Ishikawa (cell line): ENCODE measurements around the gene ZSWIM5.

Source experiments
- CEBPB ChIP-seq: IDR thresholded peaks from 2 replicates; pipeline ENCODE4 v1.6.1; 2012
- CREB1 ChIP-seq: IDR thresholded peaks from 2 replicates; pipeline ENCODE4 v1.6.1; 2012; ENCODE audit warnings: low read depth
- EGR1 ChIP-seq: IDR thresholded peaks from 2 replicates; pipeline ENCODE4 v1.6.1; 2012
- EP300 ChIP-seq: IDR thresholded peaks from 2 replicates; pipeline ENCODE4 v1.6.1; 2012; ENCODE audit warnings: borderline replicate concordance
- FOXM1 ChIP-seq: IDR thresholded peaks from 2 replicates; pipeline ENCODE4 v1.6.1; 2012; ENCODE audit warnings: low read depth, borderline replicate concordance
- NFIC ChIP-seq: IDR thresholded peaks from 2 replicates; pipeline ENCODE4 v1.6.1; 2012
- RAD21 ChIP-seq: IDR thresholded peaks from 2 replicates; pipeline ENCODE4 v1.6.1; 2012; ENCODE audit warnings: low read depth
- TAF1 ChIP-seq: IDR thresholded peaks from 2 replicates; pipeline ENCODE4 v1.6.1; 2012; ENCODE audit warnings: low read depth, mild to moderate bottlenecking
- TCF12 ChIP-seq: IDR thresholded peaks from 2 replicates; pipeline ENCODE4 v1.6.1; 2012; ENCODE audit warnings: low read depth
- TEAD4 ChIP-seq: IDR thresholded peaks from 2 replicates; pipeline ENCODE4 v1.6.1; 2012
- YY1 ChIP-seq: IDR thresholded peaks from 2 replicates; pipeline ENCODE4 v1.6.1; 2012; ENCODE audit warnings: low read depth
- ZBTB7A ChIP-seq: IDR thresholded peaks from 2 replicates; pipeline ENCODE4 v1.6.1; 2012; ENCODE audit warnings: low read depth
- TF ChIP-seq, protein P1 (sequence below): IDR thresholded peaks from 2 replicates; pipeline ENCODE4 v1.6.1; 2012; ENCODE audit warnings: low read depth, mild to moderate bottlenecking
- TF ChIP-seq, protein P2 (sequence below): IDR thresholded peaks from 2 replicates; pipeline ENCODE4 v1.6.1; 2012
- TF ChIP-seq, protein P3 (sequence below): IDR thresholded peaks from 2 replicates; pipeline ENCODE4 v1.6.1; 2012

Gene ZSWIM5

DNA sequence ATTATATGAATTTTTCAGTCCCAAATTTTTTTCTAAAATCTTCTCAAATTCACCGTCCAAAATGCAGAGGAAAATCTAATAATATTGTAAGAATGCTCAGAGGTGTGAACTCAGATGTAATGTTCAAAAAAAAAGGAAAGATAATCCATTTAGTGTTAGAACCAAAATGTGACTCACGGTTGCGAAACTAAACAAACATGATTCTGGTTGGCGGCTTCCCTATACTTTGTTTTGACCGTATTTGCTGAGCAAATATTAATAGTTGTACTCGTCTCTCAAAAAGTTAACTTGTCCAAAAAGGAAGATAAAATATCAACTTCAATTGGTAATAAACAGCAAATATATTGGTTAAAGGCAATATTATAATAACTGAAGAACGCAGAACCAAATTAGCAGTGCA is 34.4 kb downstream of the ZSWIM5 start:
- TF ChIP-seq, protein P1, sequence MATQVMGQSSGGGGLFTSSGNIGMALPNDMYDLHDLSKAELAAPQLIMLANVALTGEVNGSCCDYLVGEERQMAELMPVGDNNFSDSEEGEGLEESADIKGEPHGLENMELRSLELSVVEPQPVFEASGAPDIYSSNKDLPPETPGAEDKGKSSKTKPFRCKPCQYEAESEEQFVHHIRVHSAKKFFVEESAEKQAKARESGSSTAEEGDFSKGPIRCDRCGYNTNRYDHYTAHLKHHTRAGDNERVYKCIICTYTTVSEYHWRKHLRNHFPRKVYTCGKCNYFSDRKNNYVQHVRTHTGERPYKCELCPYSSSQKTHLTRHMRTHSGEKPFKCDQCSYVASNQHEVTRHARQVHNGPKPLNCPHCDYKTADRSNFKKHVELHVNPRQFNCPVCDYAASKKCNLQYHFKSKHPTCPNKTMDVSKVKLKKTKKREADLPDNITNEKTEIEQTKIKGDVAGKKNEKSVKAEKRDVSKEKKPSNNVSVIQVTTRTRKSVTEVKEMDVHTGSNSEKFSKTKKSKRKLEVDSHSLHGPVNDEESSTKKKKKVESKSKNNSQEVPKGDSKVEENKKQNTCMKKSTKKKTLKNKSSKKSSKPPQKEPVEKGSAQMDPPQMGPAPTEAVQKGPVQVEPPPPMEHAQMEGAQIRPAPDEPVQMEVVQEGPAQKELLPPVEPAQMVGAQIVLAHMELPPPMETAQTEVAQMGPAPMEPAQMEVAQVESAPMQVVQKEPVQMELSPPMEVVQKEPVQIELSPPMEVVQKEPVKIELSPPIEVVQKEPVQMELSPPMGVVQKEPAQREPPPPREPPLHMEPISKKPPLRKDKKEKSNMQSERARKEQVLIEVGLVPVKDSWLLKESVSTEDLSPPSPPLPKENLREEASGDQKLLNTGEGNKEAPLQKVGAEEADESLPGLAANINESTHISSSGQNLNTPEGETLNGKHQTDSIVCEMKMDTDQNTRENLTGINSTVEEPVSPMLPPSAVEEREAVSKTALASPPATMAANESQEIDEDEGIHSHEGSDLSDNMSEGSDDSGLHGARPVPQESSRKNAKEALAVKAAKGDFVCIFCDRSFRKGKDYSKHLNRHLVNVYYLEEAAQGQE = no peak
- TF ChIP-seq, protein P2, sequence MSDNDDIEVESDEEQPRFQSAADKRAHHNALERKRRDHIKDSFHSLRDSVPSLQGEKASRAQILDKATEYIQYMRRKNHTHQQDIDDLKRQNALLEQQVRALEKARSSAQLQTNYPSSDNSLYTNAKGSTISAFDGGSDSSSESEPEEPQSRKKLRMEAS = no peak
- TF ChIP-seq CEBPB (peak; percentile 55), NFIC (no peak), RAD21 (no peak), YY1 (no peak), TCF12 (no peak)

DNA sequence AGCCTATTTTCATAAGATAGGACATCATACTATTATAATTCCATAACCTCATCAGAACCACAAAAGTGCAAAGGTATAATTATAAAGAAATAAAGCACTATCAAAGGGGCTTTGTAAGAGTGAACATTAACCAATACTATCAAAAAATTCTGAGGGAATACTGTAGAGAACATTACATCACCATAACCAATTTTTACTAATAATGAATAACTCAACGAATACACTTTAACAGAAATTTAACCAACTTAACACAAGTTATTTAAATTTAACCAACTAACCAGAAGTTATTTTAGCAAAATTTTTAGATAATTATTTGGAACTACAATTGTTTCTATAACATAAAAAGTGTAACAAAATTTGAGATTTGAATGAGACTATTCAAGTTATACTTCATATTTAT is 34.8 kb downstream of the ZSWIM5 start:
- TF ChIP-seq TCF12 (no peak), CEBPB (no peak), CREB1 (no peak), EGR1 (no peak), TAF1 (no peak), RAD21 (no peak), YY1 (no peak), EP300 (no peak), FOXM1 (no peak), NFIC (no peak), ZBTB7A (no peak), TEAD4 (no peak)
- TF ChIP-seq, protein P3, sequence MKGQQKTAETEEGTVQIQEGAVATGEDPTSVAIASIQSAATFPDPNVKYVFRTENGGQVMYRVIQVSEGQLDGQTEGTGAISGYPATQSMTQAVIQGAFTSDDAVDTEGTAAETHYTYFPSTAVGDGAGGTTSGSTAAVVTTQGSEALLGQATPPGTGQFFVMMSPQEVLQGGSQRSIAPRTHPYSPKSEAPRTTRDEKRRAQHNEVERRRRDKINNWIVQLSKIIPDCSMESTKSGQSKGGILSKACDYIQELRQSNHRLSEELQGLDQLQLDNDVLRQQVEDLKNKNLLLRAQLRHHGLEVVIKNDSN = no peak
- TF ChIP-seq, protein P2 = no peak
- TF ChIP-seq, protein P1 = no peak

DNA sequence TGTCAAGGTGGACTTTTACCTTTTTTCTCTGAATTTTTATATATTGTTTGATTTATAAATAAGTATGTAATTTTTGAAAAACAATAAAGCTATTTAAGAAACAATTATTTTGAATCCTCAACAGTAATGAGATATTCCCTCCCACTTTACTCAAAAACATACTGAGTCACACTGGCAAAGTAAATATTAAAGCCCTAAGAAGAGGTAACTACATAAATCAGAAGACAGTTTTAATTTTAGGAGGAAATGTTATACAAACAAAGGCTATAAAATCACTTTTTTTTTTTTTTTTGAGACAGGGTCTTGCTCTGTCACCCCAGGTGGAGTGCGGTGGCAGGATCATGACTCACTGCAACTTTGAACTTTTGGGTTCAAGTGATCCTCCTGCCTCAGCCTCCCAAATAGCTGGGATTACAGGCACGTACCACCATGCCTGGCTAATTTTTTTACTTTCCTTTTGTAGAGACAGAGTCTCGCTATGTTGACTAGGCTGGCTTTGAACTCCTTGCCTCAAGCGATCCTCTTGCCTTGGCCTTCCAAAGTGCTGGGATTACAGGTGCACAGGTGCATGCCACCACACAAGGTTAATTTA is 36.2 kb downstream of the ZSWIM5 start:
- TF ChIP-seq RAD21 (no peak), CREB1 (no peak), CEBPB (no peak), NFIC (no peak), YY1 (no peak), EP300 (no peak), FOXM1 (no peak)
- TF ChIP-seq, protein P3 = no peak
- TF ChIP-seq, protein P2 = no peak
- TF ChIP-seq, protein P1 = no peak

DNA sequence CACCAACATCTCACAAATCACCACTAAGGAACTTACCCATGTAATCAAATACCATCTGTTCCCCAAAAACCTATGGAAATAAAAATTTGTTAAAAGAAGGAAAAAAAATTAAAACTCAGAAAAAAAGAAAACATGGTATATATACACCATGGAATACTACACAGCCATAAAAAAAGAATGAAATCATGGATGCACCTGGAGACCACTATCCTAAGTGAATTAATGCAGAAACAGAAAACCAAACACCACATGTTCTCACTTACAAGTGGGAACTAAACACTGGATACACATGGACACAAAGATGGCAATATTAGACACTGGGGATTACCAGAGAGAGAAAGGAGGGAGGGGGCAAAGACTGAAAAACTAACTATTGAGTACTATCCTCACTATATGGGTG is 50.4 kb downstream of the ZSWIM5 start:
- TF ChIP-seq EP300 (no peak), TEAD4 (no peak), FOXM1 (no peak), TCF12 (no peak), ZBTB7A (no peak), YY1 (no peak), CREB1 (no peak), TAF1 (no peak)
- TF ChIP-seq, protein P1 = no peak
- TF ChIP-seq, protein P2 = no peak
